ENCODE data around the gene WDSUB1. TPM values are rescaled to one million over a fixed set of nuclear protein-coding genes. Genes with fewer than 3 reads are reported as not detected.

Gene WDSUB1
- total RNA-seq (1 to 10 TPM; 3.5 to 8.2 (median 5.6) TPM), polyA plus RNA-seq (1 to 10 TPM; 4.3 to 7.1 TPM)

DNA sequence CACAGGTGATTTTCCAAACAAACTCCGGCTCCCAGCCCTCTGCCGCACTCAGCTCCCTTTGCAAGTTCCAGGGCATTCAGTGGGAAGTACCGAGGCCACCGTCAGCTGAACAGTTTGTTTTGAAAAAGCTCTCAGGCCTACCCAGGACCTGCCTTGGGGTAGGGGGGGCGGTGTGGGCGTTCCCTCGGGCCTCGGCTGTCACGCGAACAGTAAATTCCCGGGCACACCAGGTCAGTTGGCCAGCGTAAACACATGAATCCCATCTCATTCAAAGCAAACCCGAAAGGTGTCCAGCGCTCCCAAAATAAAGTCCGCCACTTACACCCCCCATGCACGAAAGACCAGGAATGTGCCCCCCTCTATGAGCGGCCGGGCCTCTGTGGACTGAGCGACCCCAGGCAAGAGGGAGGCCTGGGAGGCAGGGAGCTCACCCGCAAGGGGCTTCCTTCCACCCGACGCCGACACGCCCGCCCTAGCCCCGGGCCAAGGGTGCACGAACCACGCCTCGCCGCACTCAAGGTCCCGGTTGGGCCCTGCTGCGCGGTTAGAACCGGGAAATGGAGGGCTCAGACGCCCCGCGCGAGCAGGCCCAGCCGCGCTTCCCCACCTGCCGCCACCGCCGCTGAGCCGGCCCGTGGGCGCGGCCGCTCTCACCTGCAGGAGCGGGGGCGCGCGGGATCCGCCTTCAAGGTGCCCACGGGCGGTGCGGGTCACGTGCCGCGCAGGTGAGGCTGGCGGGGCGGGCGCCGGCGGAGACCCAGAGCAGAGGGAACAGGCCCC lies at the start of gene WDSUB1:
Gene WDSUB1 (minus strand): TSS at position 775 of the 780 bp plus-strand sequence. CDS start 3,634 bp downstream, outside the sequence.
- ATAC-seq (peak; percentile 65 to 70 (median 68)), FAIRE-seq (no peak), DNase-seq (peak; percentile 75 to 88 (median 83))
- H3K36me3 ChIP-seq: peaks cover 0 to 4% (median 0%) of the 10 kb centered on the region in 3 donors
- H3K27me3 ChIP-seq: no peaks in the 10 kb centered on the region
- H3K27ac ChIP-seq: peak within 1 kb of the TSS; percentile 88 to 96 (median 95)
- no peaks in the 10 kb centered on the region for H3K9me3 ChIP-seq
- TF ChIP-seq, protein P1, sequence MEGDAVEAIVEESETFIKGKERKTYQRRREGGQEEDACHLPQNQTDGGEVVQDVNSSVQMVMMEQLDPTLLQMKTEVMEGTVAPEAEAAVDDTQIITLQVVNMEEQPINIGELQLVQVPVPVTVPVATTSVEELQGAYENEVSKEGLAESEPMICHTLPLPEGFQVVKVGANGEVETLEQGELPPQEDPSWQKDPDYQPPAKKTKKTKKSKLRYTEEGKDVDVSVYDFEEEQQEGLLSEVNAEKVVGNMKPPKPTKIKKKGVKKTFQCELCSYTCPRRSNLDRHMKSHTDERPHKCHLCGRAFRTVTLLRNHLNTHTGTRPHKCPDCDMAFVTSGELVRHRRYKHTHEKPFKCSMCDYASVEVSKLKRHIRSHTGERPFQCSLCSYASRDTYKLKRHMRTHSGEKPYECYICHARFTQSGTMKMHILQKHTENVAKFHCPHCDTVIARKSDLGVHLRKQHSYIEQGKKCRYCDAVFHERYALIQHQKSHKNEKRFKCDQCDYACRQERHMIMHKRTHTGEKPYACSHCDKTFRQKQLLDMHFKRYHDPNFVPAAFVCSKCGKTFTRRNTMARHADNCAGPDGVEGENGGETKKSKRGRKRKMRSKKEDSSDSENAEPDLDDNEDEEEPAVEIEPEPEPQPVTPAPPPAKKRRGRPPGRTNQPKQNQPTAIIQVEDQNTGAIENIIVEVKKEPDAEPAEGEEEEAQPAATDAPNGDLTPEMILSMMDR (IDR thresholded peaks at IDR 0.05): no peak
- intact Hi-C loops (cut with DNase I): no loop called here
- H3K4me3 ChIP-seq: peak within 1 kb of the TSS; percentile 62 to 97 (median 74)
- 0 to 1% methylated on average over 60 to 64 of the region's 64 CpGs for WGBS, 2 donors
- peaks cover 0 to 12% (median 0%) of the 10 kb centered on the region in 3 donors for H3K4me1 ChIP-seq

- no peak for FAIRE-seq
These were observed 40.2 kb upstream of the WDSUB1 start for GRCh38 chr2:159326569-159327255.

GRCh38 chr2:159322419-159322818 lies 35.9 kb upstream of the WDSUB1 start:
- no peaks in the 10 kb centered on the region for H3K4me1 ChIP-seq
- peaks cover 0 to 29% (median 9%) of the 10 kb centered on the region in 3 donors for H3K36me3 ChIP-seq
- no peak for DNase-seq
- FAIRE-seq: no peak
- TF ChIP-seq, protein P1 (IDR thresholded peaks at IDR 0.05): no peak
- no peak overlapping the region for H3K4me3 ChIP-seq
- no peak for ATAC-seq
- no peaks in the 10 kb centered on the region for H3K27me3 ChIP-seq
- H3K27ac ChIP-seq: no peak overlapping the region
- no peaks in the 10 kb centered on the region for H3K9me3 ChIP-seq
- intact Hi-C loops (cut with DNase I): no loop called here

More at GRCh38 chr2:159326569-159327255, 40.2 kb upstream of the WDSUB1 start:
- no peaks in the 10 kb centered on the region for H3K4me1 ChIP-seq
- ATAC-seq (no peak), DNase-seq (no peak)
- no peaks in the 10 kb centered on the region for H3K9me3 ChIP-seq
- intact Hi-C loops (cut with DNase I): no loop called here
- TF ChIP-seq, protein P1 (IDR thresholded peaks at IDR 0.05): no peak
- 95 to 96% methylated on average over 5 of the region's 5 CpGs for WGBS, 2 donors
- H3K36me3 ChIP-seq: peaks cover 0 to 26% (median 4%) of the 10 kb centered on the region in 3 donors
- no peak overlapping the region for H3K4me3 ChIP-seq
- H3K27ac ChIP-seq: no peak overlapping the region
- H3K27me3 ChIP-seq: no peaks in the 10 kb centered on the region

DNA sequence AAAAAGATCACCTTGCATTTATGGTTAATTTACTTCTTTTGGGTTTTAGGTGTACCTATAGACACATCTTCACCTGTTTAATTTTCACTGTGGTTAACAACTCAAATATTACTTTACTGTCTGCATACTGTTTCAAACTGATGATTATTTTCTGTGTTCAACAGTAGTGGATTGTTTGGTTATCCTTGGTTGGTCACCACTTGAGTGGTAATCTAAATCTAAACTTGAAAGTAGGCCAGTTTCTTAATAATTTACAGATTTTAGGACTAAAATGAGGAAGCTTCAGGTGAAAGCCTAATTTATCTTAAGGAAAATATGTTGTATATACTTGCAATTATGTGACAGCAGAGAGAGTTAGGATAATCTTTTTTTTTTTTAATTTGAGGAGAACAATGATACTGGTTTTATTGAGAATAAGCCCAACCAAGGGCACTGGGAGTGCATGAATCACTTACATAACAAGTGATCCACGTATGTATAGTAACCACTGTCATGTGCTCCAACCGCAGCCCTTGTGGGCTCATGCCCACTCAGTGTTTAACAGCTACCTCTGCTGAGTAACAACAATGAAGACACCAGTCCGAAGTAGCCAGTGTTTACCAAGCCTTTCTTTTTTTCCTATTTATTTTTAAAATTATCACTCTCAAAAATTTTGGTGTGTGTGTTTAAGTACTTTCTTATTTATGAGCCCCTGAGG lies 31.0 kb upstream of the WDSUB1 start:
- intact Hi-C loops (cut with DNase I): no loop called here
- ATAC-seq: no peak
- no peak for FAIRE-seq

More for the DNA sequence above, 31.0 kb upstream of the WDSUB1 start:
- TF ChIP-seq, protein P1 (IDR thresholded peaks at IDR 0.05): no peak
- Histone ChIP-seq H3K27ac (no peak overlapping the region), H3K4me1 (no peaks in the 10 kb centered on the region), H3K36me3 (peaks cover 0 to 19% (median 9%) of the 10 kb centered on the region in 3 donors), H3K4me3 (no peak overlapping the region), H3K9me3 (no peaks in the 10 kb centered on the region), H3K27me3 (no peaks in the 10 kb centered on the region)
- 88 to 89% methylated on average over 3 of the region's 3 CpGs for WGBS, 2 donors
- no peak for DNase-seq

Measured in pancreas (tissue), 10 donors.